LNCaP clone FGC (cell line): ENCODE data around the gene BOLL.
A peak's percentile ranks its signal among the peaks of the same experiment; 100 is the strongest.
"Not testable (repeated sequence)": the region's sequence is repeated elsewhere in the genome, so short reads cannot be mapped to it uniquely, and the experiment has no call there.

Experiments
- DNase-seq: peaks from one replicate; pipeline ENCODE4 v3.0.0-alpha.2; 2011; ENCODE audit warnings: low read depth
- H3K4me3 ChIP-seq: 2 replicates; pipeline ENCODE4 v1.5.1; 2011; ENCODE audit warnings: mild to moderate bottlenecking, low read depth, low read length, control low read depth
- CTCF ChIP-seq: IDR thresholded peaks from 2 replicates; pipeline ENCODE4 v1.5.1; 2012; ENCODE audit warnings: mild to moderate bottlenecking; ENCODE audit not compliant: control insufficient read depth, insufficient read depth; ENCODE audit errors: extremely low read depth

BOLL gene

DNA sequence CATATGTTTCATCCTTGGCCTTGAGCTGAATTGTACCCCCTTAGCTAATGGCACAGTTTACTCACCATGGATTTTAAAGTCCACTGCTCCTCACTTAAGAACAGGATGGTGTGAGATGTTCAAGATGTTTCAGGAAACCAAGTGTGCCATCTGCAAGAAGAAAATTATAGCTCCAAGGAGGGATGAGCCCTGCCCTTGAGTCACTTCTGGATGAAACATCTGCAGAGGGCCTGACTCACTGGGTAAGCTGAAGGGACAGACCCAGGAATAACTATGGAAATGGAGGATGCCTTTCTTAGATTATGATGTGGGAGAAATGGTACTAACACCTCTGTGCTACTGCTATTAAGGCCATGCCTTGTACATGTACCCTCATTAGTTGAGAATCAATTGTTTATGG lies 73.5 kb downstream of the BOLL start:
- DNase-seq, result no peak
- TF ChIP-seq CTCF, result no peak

GRCh38 chr2:197710424-197711042 lies 74.6 kb downstream of the BOLL start:
- no peak overlapping the region for H3K4me3 ChIP-seq
- no peak for TF ChIP-seq CTCF
- DNase-seq, result no peak

More for the DNA sequence above, 73.5 kb downstream of the BOLL start:
- H3K4me3 ChIP-seq, result no peak overlapping the region

- DNase-seq, H3K4me3 ChIP-seq: not testable (repeated sequence)
Observed at GRCh38 chr2:197709140-197709539, 76.0 kb downstream of the BOLL start.

DNA sequence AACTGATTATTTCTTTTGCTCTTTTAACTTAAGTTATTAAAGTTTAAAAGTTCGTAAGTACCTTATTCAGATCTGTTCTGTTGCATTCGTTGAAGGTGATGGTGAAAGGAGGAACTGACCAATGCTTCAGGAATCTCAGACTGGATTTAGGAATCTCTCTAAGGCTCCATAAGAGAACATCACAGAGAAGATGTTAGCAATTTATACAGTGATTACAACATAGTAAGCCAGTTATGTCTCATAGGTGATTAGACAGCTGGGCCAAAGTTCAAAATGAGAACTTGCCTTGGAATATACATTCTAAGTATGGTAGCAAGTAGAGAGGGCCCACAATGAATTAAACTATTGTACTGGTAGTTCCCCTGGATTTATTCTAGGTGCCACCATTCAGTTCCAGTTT lies 76.8 kb downstream of the BOLL start:
- TF ChIP-seq CTCF, result no peak
- no peak for DNase-seq

GRCh38 chr2:197707316-197708213 lies 77.6 kb downstream of the BOLL start:
- no peak for DNase-seq
- H3K4me3 ChIP-seq, result peak overlapping the region; percentile 89
- TF ChIP-seq CTCF, result peak; percentile 73

More for the DNA sequence above, 76.8 kb downstream of the BOLL start:
- no peak overlapping the region for H3K4me3 ChIP-seq

- no peak for DNase-seq
- H3K4me3 ChIP-seq, result peak overlapping the region; percentile 89
- no peak for TF ChIP-seq CTCF
Observed at GRCh38 chr2:197706839-197707207, 78.3 kb downstream of the BOLL start.

- no peak for DNase-seq
- peak overlapping the region; percentile 89 for H3K4me3 ChIP-seq
- no peak for TF ChIP-seq CTCF
Observed at GRCh38 chr2:197705912-197706838, 78.9 kb downstream of the BOLL start.
